GM18498 (cell line): Measurements from ENCODE around the gene GMDS.
A peak's percentile ranks its signal among the peaks of the same experiment; 100 is the strongest.

ENCODE experiments used
- ATAC-seq: cut with Tn5 transposase; IDR thresholded peaks from one replicate; pipeline ENCODE4 v1.9.1; 2021; ENCODE audit warnings: mild to moderate bottlenecking, moderate library complexity; ENCODE audit not compliant: unreplicated experiment

The GMDS gene

DNA sequence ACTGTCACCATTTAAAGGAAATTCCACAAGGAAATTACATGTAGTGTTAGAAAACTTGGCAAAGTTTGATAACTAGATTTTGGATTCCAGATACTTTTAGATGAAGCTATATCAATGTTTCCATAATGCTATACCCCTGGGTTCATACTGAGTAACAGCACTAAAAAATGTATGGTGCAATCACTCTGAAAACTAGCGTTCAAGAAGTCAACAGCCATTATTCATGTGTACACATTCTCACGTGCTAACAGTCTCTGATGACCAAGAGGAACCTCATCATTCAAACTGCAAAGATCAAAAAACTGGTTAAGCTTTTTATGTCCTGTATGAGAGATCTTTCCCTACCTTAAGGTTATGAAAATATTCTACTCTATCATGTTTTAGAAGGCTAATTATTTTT lies 197.6 kb downstream of the GMDS start:
- no peak for ATAC-seq

- ATAC-seq, result no peak
Measured at GRCh38 chr6:2044192-2044591, 201.2 kb downstream of the GMDS start.

DNA sequence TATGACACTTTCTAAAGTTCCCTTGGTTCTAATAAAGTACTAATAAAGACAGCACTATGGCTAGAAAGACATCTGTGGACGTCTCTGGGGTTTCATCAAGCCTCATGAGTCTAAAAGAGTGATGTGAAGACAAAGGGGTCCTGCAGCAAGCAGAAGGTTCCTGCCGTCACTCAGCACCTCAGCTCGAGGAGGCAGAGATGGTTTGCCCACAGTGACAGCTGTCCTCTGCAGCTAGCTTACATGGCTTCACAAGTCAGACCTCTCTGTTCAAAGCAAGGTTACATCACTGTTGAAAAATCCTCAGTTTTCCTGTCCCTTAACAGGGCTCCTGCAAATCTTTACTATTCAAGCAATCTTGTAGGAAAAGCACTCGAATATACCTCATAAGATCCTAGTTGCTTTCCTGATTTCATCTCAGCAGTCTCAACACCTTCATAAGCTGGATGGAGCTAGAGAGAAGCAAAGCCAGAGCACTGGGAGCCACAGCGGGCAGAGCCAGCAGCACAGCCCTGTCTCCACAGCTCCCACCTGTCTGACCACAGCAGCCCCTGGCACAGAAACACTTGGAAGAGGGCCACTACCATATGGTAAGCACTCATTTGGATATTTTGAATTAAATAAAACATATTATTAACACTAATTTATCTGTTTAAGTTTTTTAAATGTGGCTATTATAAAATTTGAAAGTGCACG lies 202.3 kb downstream of the GMDS start:
- ATAC-seq, result no peak

GRCh38 chr6:2038092-2038491 lies 207.3 kb downstream of the GMDS start:
- ATAC-seq, result no peak

- no peak for ATAC-seq
Measured at GRCh38 chr6:2037237-2037926, 208.0 kb downstream of the GMDS start.

- ATAC-seq, result no peak
Measured at GRCh38 chr6:2036710-2037023, 208.7 kb downstream of the GMDS start.

DNA sequence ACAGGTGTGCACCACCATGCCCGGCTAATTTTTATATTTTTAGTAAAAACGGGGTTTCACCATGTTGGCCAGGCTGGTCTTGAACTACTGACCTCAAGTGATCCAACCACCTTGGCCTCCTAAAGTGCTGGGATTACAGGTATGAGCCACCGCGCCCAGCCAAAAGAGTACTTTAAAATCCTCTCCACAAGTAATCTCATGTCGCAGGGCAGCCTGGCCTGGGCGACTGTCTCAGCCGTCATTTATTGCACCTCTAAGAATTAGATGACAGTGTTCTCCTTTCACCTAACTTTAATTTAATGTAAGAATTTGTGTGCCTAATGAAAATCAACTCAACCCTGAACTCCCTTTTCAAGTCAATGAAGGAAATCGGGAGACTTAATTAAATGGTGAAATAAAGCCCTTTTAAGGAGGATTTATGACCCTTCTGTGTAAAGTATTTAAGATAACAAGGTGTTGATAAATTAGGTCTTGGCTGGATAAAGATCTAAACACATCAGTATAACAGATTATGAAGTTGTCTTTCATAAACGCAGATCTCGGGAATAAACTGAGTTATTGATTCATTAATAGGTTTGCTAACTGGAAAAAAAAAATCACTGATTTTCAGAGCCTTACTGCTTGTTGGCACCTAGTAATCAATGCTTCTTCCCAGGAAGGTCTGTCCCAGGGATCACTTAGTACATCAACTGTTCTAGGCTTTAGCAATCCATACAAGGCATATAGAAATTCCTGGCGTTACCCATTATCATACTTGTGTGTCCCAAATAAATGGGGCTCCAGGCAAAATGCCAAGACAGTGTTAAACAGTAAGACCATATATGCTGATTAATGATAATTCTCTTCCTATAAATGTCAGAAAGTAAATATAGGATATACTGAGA lies 209.3 kb downstream of the GMDS start:
- ATAC-seq, result no peak

GRCh38 chr6:2035046-2035445 lies 210.4 kb downstream of the GMDS start:
- no peak for ATAC-seq

DNA sequence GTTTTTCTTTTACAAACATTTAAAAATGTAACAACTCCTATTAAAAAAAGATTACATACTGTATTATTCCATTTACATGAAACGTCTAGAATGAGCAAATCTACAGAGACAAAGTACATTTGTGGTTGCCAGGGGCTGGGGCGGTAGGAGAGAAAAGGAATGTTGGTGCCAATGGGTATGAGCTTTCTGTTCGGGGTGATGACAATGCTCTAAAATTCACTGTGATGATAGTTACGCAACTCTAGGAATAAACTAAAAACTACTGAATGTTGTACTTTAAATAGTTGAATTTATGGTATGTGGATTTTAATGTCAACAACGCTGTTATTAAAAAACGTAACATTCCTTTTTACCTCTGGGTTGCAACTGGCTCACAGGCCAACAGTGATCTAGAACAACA lies 211.1 kb downstream of the GMDS start:
- no peak for ATAC-seq

- ATAC-seq, result no peak
Measured at GRCh38 chr6:2033544-2033943, 211.9 kb downstream of the GMDS start.

GRCh38 chr6:2030682-2031244 lies 214.6 kb downstream of the GMDS start:
- ATAC-seq, result no peak

- no peak for ATAC-seq
Measured at GRCh38 chr6:2029952-2030351, 215.5 kb downstream of the GMDS start.

DNA sequence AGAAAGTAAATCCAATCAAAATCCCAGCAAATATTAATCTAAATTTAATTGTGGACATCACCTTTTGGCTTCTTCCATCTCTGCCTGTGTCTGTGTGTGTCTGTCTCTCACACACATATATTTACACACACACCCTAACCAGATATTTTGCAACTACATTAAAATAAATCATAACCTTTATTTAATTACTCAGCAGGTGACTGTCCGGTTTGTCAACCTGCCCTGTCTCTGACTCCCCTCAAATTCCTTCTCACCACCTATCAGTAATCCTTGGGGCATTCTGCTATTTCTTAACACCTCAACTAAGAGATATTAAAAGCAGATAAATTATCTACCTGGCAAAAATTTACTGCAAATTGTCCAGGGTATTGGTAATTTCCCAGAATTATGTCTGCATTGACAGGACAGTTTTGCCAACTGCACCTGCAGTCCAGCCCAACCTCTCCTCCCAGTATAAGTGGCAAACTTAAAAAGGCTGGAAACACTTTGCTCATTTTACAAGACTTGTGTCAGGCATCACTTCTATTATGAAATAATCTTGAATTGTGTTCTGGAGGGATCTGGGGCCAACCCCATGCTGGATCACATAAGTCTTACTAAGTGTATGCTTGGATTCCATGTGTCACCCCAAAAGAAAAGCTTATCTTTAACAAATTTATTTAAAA lies 216.1 kb downstream of the GMDS start:
- ATAC-seq, result no peak

GRCh38 chr6:2028457-2029038 lies 216.9 kb downstream of the GMDS start:
- peak; percentile 74 for ATAC-seq

- ATAC-seq, result no peak
Measured at GRCh38 chr6:2026133-2026532, 219.3 kb downstream of the GMDS start.

- no peak for ATAC-seq
Measured at GRCh38 chr6:2021713-2022125, 223.7 kb downstream of the GMDS start.

GRCh38 chr6:2020909-2021308 lies 224.5 kb downstream of the GMDS start:
- no peak for ATAC-seq

- ATAC-seq, result no peak
Measured at GRCh38 chr6:2019051-2019450, 226.4 kb downstream of the GMDS start.

- ATAC-seq, result no peak
Measured at GRCh38 chr6:2016040-2016439, 229.4 kb downstream of the GMDS start.

- no peak for ATAC-seq
Measured at GRCh38 chr6:2008383-2008976, 236.9 kb downstream of the GMDS start.
